GM21381 (cell line): ENCODE data around the gene WDR59.
"Not testable (repeated sequence)": the region's sequence is repeated elsewhere in the genome, so short reads cannot be mapped to it uniquely, and the experiment has no call there.

Experiments
- ATAC-seq: cut with Tn5 transposase; IDR thresholded peaks from one replicate; pipeline ENCODE4 v1.9.1; 2021; ENCODE audit warnings: mild to moderate bottlenecking, moderate library complexity; ENCODE audit not compliant: unreplicated experiment

WDR59 gene

GRCh38 chr16:74868501-74868900 is 116.4 kb downstream of the WDR59 start:
- no peak for ATAC-seq

GRCh38 chr16:74868035-74868434 is 116.9 kb downstream of the WDR59 start:
- ATAC-seq: no peak

GRCh38 chr16:74867281-74867849 is 117.6 kb downstream of the WDR59 start:
- ATAC-seq: no peak

- no peak for ATAC-seq
Measured at GRCh38 chr16:74865922-74866598, 118.9 kb downstream of the WDR59 start.

GRCh38 chr16:74862743-74863244 is 122.1 kb downstream of the WDR59 start:
- ATAC-seq: no peak

GRCh38 chr16:74852500-74852875 is 132.4 kb downstream of the WDR59 start:
- no peak for ATAC-seq

- no peak for ATAC-seq
Measured at GRCh38 chr16:74850027-74850426, 134.9 kb downstream of the WDR59 start.

GRCh38 chr16:74847202-74847601 is 137.7 kb downstream of the WDR59 start:
- no peak for ATAC-seq

GRCh38 chr16:74846714-74847113 is 138.2 kb downstream of the WDR59 start:
- ATAC-seq: no peak

- no peak for ATAC-seq
Measured at GRCh38 chr16:74844041-74844980, 140.6 kb downstream of the WDR59 start.

- not testable (repeated sequence) for ATAC-seq
Measured at GRCh38 chr16:74843381-74844035, 141.4 kb downstream of the WDR59 start.

GRCh38 chr16:74842413-74842812 is 142.5 kb downstream of the WDR59 start:
- no peak for ATAC-seq

- no peak for ATAC-seq
Measured at GRCh38 chr16:74841904-74842303, 143.0 kb downstream of the WDR59 start.

- no peak for ATAC-seq
Measured at GRCh38 chr16:74841469-74841868, 143.5 kb downstream of the WDR59 start.

GRCh38 chr16:74837056-74837455 is 147.9 kb downstream of the WDR59 start:
- ATAC-seq: no peak

GRCh38 chr16:74836111-74836671 is 148.7 kb downstream of the WDR59 start:
- ATAC-seq: no peak

GRCh38 chr16:74832228-74832627 is 152.7 kb downstream of the WDR59 start:
- ATAC-seq: no peak

GRCh38 chr16:74831467-74831866 is 153.5 kb downstream of the WDR59 start:
- no peak for ATAC-seq

GRCh38 chr16:74830648-74831047 is 154.3 kb downstream of the WDR59 start:
- ATAC-seq: no peak

- no peak for ATAC-seq
Measured at GRCh38 chr16:74829637-74830036, 155.3 kb downstream of the WDR59 start.

GRCh38 chr16:74825941-74826340 is 159.0 kb downstream of the WDR59 start:
- no peak for ATAC-seq
